Measurements from ENCODE around the gene VPS37B.
"Not testable (repeated sequence)": the region's sequence is repeated elsewhere in the genome, so short reads cannot be mapped to it uniquely, and the experiment has no call there.

Gene VPS37B

GRCh38 chr12:122905258-122905657 lies 9.3 kb upstream of the VPS37B start:
- DNase-seq: not testable (repeated sequence)

- no peak for DNase-seq
These were observed 7.7 kb upstream of the VPS37B start for GRCh38 chr12:122903693-122904034.

GRCh38 chr12:122902854-122903692 lies 7.1 kb upstream of the VPS37B start:
- no peak for DNase-seq

GRCh38 chr12:122899887-122900286 lies 4.0 kb upstream of the VPS37B start:
- DNase-seq: no peak

- DNase-seq: no peak
These were observed 738 bp upstream of the VPS37B start for GRCh38 chr12:122896662-122897061.

- DNase-seq: no peak
These were observed 612 bp downstream of the VPS37B start for GRCh38 chr12:122895320-122895703.

- no peak for DNase-seq
These were observed 1.5 kb downstream of the VPS37B start for GRCh38 chr12:122894193-122895121.

- DNase-seq: no peak
These were observed 2.4 kb downstream of the VPS37B start for GRCh38 chr12:122893208-122894153.

GRCh38 chr12:122892724-122893123 lies 3.2 kb downstream of the VPS37B start:
- not testable (repeated sequence) for DNase-seq

GRCh38 chr12:122891661-122892525 lies 4.0 kb downstream of the VPS37B start:
- DNase-seq: no peak

GRCh38 chr12:122889761-122890520 lies 6.0 kb downstream of the VPS37B start:
- no peak for DNase-seq

- DNase-seq: peak; percentile 42
These were observed 7.6 kb downstream of the VPS37B start for GRCh38 chr12:122888232-122888752.

GRCh38 chr12:122887819-122888212 lies 8.1 kb downstream of the VPS37B start:
- DNase-seq: no peak

GRCh38 chr12:122886851-122887818 lies 8.8 kb downstream of the VPS37B start:
- DNase-seq: peak; percentile 54

- DNase-seq: no peak
These were observed 9.8 kb downstream of the VPS37B start for GRCh38 chr12:122886161-122886560.

- no peak for DNase-seq
These were observed 11.1 kb downstream of the VPS37B start for GRCh38 chr12:122884860-122885259.

GRCh38 chr12:122884091-122884826 lies 11.7 kb downstream of the VPS37B start:
- no peak for DNase-seq

GRCh38 chr12:122882908-122883558 lies 12.9 kb downstream of the VPS37B start:
- DNase-seq: no peak
